ENCODE results near the gene P2RX6. TPM values are rescaled to one million over a fixed set of nuclear protein-coding genes. Genes with fewer than 3 reads are reported as not detected.

Gene P2RX6
- total RNA-seq, 5 donors from 2014 or later (not counting 1 experiment from before 2014, with no cell fraction given), result 0.29 to 1.6 (median 1.0) TPM

DNA sequence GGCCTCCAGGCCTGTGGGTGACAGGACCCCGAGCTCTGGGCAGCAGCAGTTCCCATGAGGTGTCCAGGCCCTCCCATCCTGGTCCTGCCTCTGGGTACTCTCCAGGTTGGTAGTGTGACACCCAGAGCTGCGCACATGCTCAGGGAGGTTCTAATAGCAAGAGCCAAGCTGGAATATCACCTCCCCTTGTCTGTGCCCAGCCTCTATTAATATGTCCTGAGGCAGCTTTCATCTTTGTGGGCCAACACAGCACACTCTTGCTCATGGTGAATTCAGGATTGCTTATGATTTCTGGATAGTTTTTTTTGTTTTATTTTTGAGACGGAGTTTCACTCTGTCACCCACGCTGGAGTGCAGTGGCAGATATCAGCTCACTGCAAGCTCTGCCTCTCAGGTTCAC is 3.3 kb downstream of the P2RX6 start:
- Mint-ChIP-seq H3K36me3 (no peaks in the 10 kb centered on the region), H3K9me3 (no peaks in the 10 kb centered on the region), H3K4me1 (peaks cover 20 to 35% (median 23%) of the 10 kb centered on the region in 3 donors), H3K27me3 (no peaks in the 10 kb centered on the region), H3K27ac (no peak overlapping the region), H3K4me3 (no peak overlapping the region)
- H3K27me3 ChIP-seq (replicated peaks in 1 of 2; ENCODE audit: control insufficient read depth in 2 of 2, extremely low read depth in 1 of 2, insufficient read depth in 2 of 2, low read length in 1 of 2), result peaks cover 0 to 14% of the 10 kb centered on the region in 2 experiments
- no peak for DNase-seq
- H3K9me3 ChIP-seq, result no peaks in the 10 kb centered on the region
- H3K4me1 ChIP-seq (ENCODE audit: control insufficient read depth in 1 of 2, extremely low read depth in 1 of 2, insufficient read depth in 2 of 2, low read length in 2 of 2), result peaks cover 8 to 25% of the 10 kb centered on the region in 2 experiments
- CTCF ChIA-PET, result no interaction called here
- 70% methylated on average over 2 of the region's 4 CpGs for WGBS (ENCODE audit: insufficient coverage)
- H3K27ac ChIP-seq (ENCODE audit: low read length), result no peak overlapping the region
- H3K36me3 ChIP-seq (ENCODE audit: control insufficient read depth in 2 of 2, extremely low read depth in 1 of 2, insufficient read depth in 1 of 2, low read length in 1 of 2), result no peaks in the 10 kb centered on the region
- no peak overlapping the region for H3K4me3 ChIP-seq (ENCODE audit: control insufficient read depth in 1 of 2, extremely low read depth in 1 of 2, low read length in 1 of 2)
- ATAC-seq (replicated peaks in 1 of 4), result no peak
- POLR2A ChIA-PET, result no interaction called here

DNA sequence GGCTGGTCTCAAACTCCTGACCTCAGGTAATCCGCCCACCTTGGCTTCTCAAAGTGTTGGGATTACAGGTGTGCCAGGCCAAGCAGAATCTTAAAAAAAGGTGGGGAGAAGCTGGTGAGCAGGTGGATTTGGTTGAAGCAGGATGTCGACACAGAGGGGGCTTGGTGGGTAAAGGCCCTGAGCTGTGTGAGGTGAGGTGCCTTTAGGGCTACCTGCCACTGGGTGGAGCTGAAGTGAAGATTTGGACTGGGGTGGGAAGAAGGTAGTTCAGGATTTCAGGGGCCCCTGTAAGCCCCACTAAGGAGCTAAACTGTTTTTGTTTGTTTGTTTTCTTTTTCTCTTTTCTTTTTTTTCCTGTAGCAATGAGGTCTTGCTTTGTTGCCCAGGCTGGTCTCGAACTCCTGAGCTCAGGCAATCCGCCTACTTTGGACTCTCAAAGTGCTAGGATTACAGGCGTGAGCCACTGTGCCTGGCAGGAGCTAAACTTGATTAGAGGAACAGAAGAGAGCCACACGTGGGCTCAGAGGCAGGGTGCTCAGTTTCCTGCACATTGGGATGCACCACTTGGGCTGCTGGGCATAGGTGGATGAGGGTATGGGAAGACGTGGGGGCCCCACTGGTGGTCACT is 6.0 kb downstream of the P2RX6 start:
- 59% methylated on average over 6 of the region's 7 CpGs for WGBS (ENCODE audit: insufficient coverage)
- Mint-ChIP-seq H3K4me1 (peaks cover 14 to 22% (median 15%) of the 10 kb centered on the region in 3 donors), H3K9me3 (no peaks in the 10 kb centered on the region), H3K27me3 (no peaks in the 10 kb centered on the region), H3K36me3 (no peaks in the 10 kb centered on the region), H3K4me3 (no peak overlapping the region), H3K27ac (no peak overlapping the region)
- H3K4me1 ChIP-seq (ENCODE audit: control insufficient read depth in 1 of 2, extremely low read depth in 1 of 2, insufficient read depth in 2 of 2, low read length in 2 of 2), result peaks cover 0 to 11% of the 10 kb centered on the region in 2 experiments
- peaks cover 0 to 17% of the 10 kb centered on the region in 2 experiments for H3K27me3 ChIP-seq (replicated peaks in 1 of 2; ENCODE audit: control insufficient read depth in 2 of 2, extremely low read depth in 1 of 2, insufficient read depth in 2 of 2, low read length in 1 of 2)
- H3K36me3 ChIP-seq (ENCODE audit: control insufficient read depth in 2 of 2, extremely low read depth in 1 of 2, insufficient read depth in 1 of 2, low read length in 1 of 2), result no peaks in the 10 kb centered on the region
- no peak overlapping the region for H3K27ac ChIP-seq (ENCODE audit: low read length)
- POLR2A ChIA-PET, result no interaction called here
- peak in 5 of 35 experiments; percentile 22 to 46 (median 28) for DNase-seq
- H3K4me3 ChIP-seq (ENCODE audit: control insufficient read depth in 1 of 2, extremely low read depth in 1 of 2, low read length in 1 of 2), result no peak overlapping the region
- CTCF ChIA-PET, result interaction anchor here in 1 of 2 donors (0.6 to 0.7 kb wide), 2 partner anchors 27 to 160 kb away, joined by 3 read pairs; no protein-coding TSS in a partner anchor
- H3K9me3 ChIP-seq, result no peaks in the 10 kb centered on the region
- ATAC-seq (replicated peaks in 1 of 4), result peak in 2 of 4 experiments; percentile 51 to 62

DNA sequence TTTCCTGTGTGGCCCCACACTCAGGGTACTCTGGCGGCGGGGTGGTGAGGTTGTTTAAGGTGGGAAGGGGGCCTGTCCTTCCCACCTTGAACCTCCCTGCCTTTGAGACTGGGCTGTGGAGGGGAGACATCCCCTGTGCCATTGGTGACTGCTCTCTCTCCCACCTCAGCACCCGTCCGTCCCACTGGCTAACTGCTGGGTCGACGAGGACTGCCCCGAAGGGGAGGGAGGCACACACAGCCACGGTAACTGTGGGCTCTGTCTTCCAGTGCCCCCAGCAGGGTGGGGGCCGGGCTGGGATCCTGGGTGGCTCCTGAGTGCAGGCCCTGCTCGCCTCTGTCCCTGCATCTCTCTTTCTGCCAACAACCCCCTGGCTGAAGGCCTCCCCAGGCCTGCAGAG is 7.5 kb downstream of the P2RX6 start:
- Histone ChIP-seq H3K4me3 (ENCODE audit: control insufficient read depth in 1 of 2, extremely low read depth in 1 of 2, low read length in 1 of 2) (no peak overlapping the region), H3K27ac (ENCODE audit: low read length) (no peak overlapping the region), H3K27me3 (replicated peaks in 1 of 2; ENCODE audit: control insufficient read depth in 2 of 2, extremely low read depth in 1 of 2, insufficient read depth in 2 of 2, low read length in 1 of 2) (peaks cover 0 to 28% of the 10 kb centered on the region in 2 experiments), H3K36me3 (ENCODE audit: control insufficient read depth in 2 of 2, extremely low read depth in 1 of 2, insufficient read depth in 1 of 2, low read length in 1 of 2) (no peaks in the 10 kb centered on the region), H3K9me3 (no peaks in the 10 kb centered on the region), H3K4me1 (ENCODE audit: control insufficient read depth in 1 of 2, extremely low read depth in 1 of 2, insufficient read depth in 2 of 2, low read length in 2 of 2) (peaks cover 0 to 13% of the 10 kb centered on the region in 2 experiments)
- Mint-ChIP-seq H3K4me1 (peaks cover 13 to 17% (median 16%) of the 10 kb centered on the region in 3 donors), H3K36me3 (no peaks in the 10 kb centered on the region), H3K4me3 (no peak overlapping the region), H3K27me3 (no peaks in the 10 kb centered on the region), H3K9me3 (no peaks in the 10 kb centered on the region), H3K27ac (no peak overlapping the region)
- ATAC-seq (replicated peaks in 1 of 4) (no peak), DNase-seq (no peak)
- CTCF ChIA-PET, result interaction anchor here in 1 of 2 donors (0.5 kb wide), 1 partner anchor 20 kb away, joined by 3 read pairs; no protein-coding TSS in a partner anchor
- POLR2A ChIA-PET, result no interaction called here
- WGBS (ENCODE audit: insufficient coverage), result 74% methylated on average over 6 of the region's 10 CpGs

DNA sequence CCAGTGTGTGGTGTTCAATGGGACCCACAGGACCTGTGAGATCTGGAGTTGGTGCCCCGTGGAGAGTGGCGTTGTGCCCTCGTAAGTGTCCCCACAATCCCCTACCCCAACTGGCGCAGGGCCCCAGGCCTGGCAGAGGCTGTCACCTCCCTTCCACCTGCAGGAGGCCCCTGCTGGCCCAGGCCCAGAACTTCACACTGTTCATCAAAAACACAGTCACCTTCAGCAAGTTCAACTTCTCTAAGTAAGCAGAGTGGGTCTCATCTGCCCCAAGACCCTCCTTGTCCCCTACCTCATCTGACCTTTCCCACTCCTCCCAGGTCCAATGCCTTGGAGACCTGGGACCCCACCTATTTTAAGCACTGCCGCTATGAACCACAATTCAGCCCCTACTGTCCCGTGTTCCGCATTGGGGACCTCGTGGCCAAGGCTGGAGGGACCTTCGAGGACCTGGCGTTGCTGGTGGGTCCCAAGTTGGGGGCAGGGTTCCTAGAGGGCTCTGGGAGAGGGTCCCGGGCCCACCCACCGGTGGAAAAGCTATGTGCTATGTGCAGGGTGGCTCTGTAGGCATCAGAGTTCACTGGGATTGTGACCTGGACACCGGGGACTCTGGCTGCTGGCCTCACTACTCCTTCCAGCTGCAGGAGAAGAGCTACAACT is 8.1 kb downstream of the P2RX6 start:
- H3K27me3 Mint-ChIP-seq, result no peaks in the 10 kb centered on the region
- POLR2A ChIA-PET, result no interaction called here
- WGBS (ENCODE audit: insufficient coverage), result 79% methylated on average over 10 of the region's 13 CpGs
- H3K4me3 ChIP-seq (ENCODE audit: control insufficient read depth in 1 of 2, extremely low read depth in 1 of 2, low read length in 1 of 2), result no peak overlapping the region
- peaks cover 0 to 34% of the 10 kb centered on the region in 2 experiments for H3K27me3 ChIP-seq (replicated peaks in 1 of 2; ENCODE audit: control insufficient read depth in 2 of 2, extremely low read depth in 1 of 2, insufficient read depth in 2 of 2, low read length in 1 of 2)
- ATAC-seq (replicated peaks in 1 of 4) (no peak), DNase-seq (no peak)
- H3K27ac Mint-ChIP-seq, result no peak overlapping the region
- no peak overlapping the region for H3K27ac ChIP-seq (ENCODE audit: low read length)
- CTCF ChIA-PET, result interaction anchor here in 1 of 2 donors (0.5 kb wide), 1 partner anchor 79 kb away, joined by 3 read pairs; no protein-coding TSS in a partner anchor
- no peaks in the 10 kb centered on the region for H3K36me3 Mint-ChIP-seq
- no peak overlapping the region for H3K4me3 Mint-ChIP-seq
- peaks cover 13 to 17% (median 16%) of the 10 kb centered on the region in 3 donors for H3K4me1 Mint-ChIP-seq
- H3K9me3 Mint-ChIP-seq, result no peaks in the 10 kb centered on the region
- H3K36me3 ChIP-seq (ENCODE audit: control insufficient read depth in 2 of 2, extremely low read depth in 1 of 2, insufficient read depth in 1 of 2, low read length in 1 of 2), result no peaks in the 10 kb centered on the region
- no peaks in the 10 kb centered on the region for H3K9me3 ChIP-seq
- peaks cover 0 to 13% of the 10 kb centered on the region in 2 experiments for H3K4me1 ChIP-seq (ENCODE audit: control insufficient read depth in 1 of 2, extremely low read depth in 1 of 2, insufficient read depth in 2 of 2, low read length in 2 of 2)

DNA sequence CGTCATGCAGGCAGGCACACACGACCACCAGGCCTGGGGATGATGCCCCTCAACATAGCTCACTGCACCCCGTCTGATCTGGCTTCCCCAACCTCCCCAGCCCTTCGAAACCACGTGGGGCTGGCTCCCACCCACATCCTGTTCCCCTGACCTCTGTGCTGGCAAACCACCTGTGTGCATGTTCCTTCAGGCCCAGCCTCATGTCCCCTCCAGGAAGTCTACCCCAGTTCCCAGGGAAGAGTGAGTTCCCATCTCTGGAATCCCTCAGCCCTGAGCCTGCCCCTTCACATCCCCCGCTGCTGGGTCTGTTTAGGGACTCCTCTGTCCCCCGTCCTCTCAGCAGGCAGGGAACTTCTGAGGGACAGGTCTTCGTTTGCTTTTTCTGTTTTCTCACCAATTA is 10.3 kb downstream of the P2RX6 start:
- no peak overlapping the region for H3K4me3 ChIP-seq (ENCODE audit: control insufficient read depth in 1 of 2, extremely low read depth in 1 of 2, low read length in 1 of 2)
- DNase-seq, result peak in 4 of 35 experiments; percentile 16 to 51 (median 38)
- H3K9me3 ChIP-seq, result no peaks in the 10 kb centered on the region
- Mint-ChIP-seq H3K4me1 (peaks cover 13 to 17% (median 16%) of the 10 kb centered on the region in 3 donors), H3K36me3 (no peaks in the 10 kb centered on the region), H3K4me3 (peak overlapping the region in 1 of 3 donors; percentile 64), H3K9me3 (no peaks in the 10 kb centered on the region), H3K27ac (peak overlapping the region; percentile 34 to 77), H3K27me3 (peaks cover 7 to 13% of the 10 kb centered on the region in 2 donors)
- no peak overlapping the region for H3K27ac ChIP-seq (ENCODE audit: low read length)
- ChIA-PET CTCF (no interaction called here), POLR2A (no interaction called here)
- peaks cover 0 to 54% of the 10 kb centered on the region in 2 experiments for H3K27me3 ChIP-seq (replicated peaks in 1 of 2; ENCODE audit: control insufficient read depth in 2 of 2, extremely low read depth in 1 of 2, insufficient read depth in 2 of 2, low read length in 1 of 2)
- peaks cover 0 to 13% of the 10 kb centered on the region in 2 experiments for H3K4me1 ChIP-seq (ENCODE audit: control insufficient read depth in 1 of 2, extremely low read depth in 1 of 2, insufficient read depth in 2 of 2, low read length in 2 of 2)
- peak in 3 of 4 experiments; percentile 72 to 87 (median 74) for ATAC-seq (replicated peaks in 1 of 4)
- WGBS (ENCODE audit: insufficient coverage), result 25% methylated on average over 5 of the region's 8 CpGs
- H3K36me3 ChIP-seq (ENCODE audit: control insufficient read depth in 2 of 2, extremely low read depth in 1 of 2, insufficient read depth in 1 of 2, low read length in 1 of 2), result no peaks in the 10 kb centered on the region

DNA sequence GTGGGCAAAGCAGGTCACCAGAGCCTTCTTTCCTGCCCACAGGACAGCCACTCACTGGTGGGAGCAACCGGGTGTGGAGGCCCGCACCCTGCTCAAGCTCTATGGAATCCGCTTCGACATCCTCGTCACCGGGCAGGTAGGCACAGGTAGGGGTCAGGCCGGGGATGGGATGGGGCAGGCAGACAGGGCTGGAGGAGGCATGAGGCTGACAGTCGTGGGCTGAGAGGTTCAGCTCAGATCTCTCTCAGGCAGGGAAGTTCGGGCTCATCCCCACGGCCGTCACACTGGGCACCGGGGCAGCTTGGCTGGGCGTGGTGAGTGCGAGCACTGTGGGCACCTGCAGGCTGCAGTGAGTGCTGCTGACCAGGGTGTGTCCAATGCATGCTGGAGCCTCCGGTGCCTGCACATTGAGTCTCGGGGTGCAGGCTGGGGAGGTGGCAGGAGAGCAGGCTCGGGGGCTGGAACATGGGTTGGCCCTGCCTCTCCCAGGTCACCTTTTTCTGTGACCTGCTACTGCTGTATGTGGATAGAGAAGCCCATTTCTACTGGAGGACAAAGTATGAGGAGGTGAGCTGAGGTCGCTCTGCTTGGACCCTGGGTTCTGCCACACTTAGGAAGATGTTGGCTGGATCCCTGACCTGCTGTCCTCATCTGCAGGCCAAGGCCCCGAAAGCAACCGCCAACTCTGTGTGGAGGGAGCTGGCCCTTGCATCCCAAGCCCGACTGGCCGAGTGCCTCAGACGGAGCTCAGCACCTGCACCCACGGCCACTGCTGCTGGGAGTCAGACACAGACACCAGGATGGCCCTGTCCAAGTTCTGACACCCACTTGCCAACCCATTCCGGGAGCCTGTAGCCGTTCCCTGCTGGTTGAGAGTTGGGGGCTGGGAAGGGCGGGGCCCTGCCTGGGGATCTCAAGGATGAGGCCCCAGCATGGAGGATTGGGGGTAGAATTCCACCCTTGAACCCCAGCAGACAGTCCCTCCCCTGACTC is 11.1 kb downstream of the P2RX6 start:
- H3K36me3 Mint-ChIP-seq, result no peaks in the 10 kb centered on the region
- peaks cover 15 to 21% of the 10 kb centered on the region in 2 donors for H3K27me3 Mint-ChIP-seq
- ATAC-seq (replicated peaks in 1 of 4) (no peak), DNase-seq (no peak)
- POLR2A ChIA-PET, result no interaction called here
- no peak overlapping the region for H3K4me3 ChIP-seq (ENCODE audit: control insufficient read depth in 1 of 2, extremely low read depth in 1 of 2, low read length in 1 of 2)
- peaks cover 14 to 16% (median 15%) of the 10 kb centered on the region in 3 donors for H3K4me1 Mint-ChIP-seq
- H3K27ac Mint-ChIP-seq, result peak overlapping the region in 1 of 2 donors; percentile 77
- WGBS (ENCODE audit: insufficient coverage), result 84% methylated on average over 23 of the region's 27 CpGs
- H3K4me3 Mint-ChIP-seq, result peak overlapping the region in 1 of 3 donors; percentile 64
- no peak overlapping the region for H3K27ac ChIP-seq (ENCODE audit: low read length)
- H3K9me3 ChIP-seq, result no peaks in the 10 kb centered on the region
- H3K27me3 ChIP-seq (replicated peaks in 1 of 2; ENCODE audit: control insufficient read depth in 2 of 2, extremely low read depth in 1 of 2, insufficient read depth in 2 of 2, low read length in 1 of 2), result peaks cover 0 to 59% of the 10 kb centered on the region in 2 experiments
- H3K9me3 Mint-ChIP-seq, result no peaks in the 10 kb centered on the region
- peaks cover 0 to 13% of the 10 kb centered on the region in 2 experiments for H3K4me1 ChIP-seq (ENCODE audit: control insufficient read depth in 1 of 2, extremely low read depth in 1 of 2, insufficient read depth in 2 of 2, low read length in 2 of 2)
- CTCF ChIA-PET, result no interaction called here
- no peaks in the 10 kb centered on the region for H3K36me3 ChIP-seq (ENCODE audit: control insufficient read depth in 2 of 2, extremely low read depth in 1 of 2, insufficient read depth in 1 of 2, low read length in 1 of 2)
